ENCODE data around the gene ADARB2. TPM values are rescaled to one million over a fixed set of nuclear protein-coding genes. Genes with fewer than 3 reads are reported as not detected.

ADARB2 gene
- total and polyA plus RNA-seq, 10 of the 15 experiments (the other 5 are each of a cell fraction or from before 2014, with no cell fraction given): 0.02 to 4.1 (median 0.76) TPM

- no peak overlapping the region for H3K4me3 ChIP-seq
- no TSS peak for BruUV-seq (replicated peaks)
- ChIA-PET RAD21 (ENCODE audit: unreplicated experiment) (no interaction called here), POLR2A (no interaction called here), CTCF (no interaction called here), SMC1A (ENCODE audit: uncharacterized antibody, unreplicated experiment) (no interaction called here)
- ATAC-seq (no peak), FAIRE-seq (no peak), DNase-seq (ENCODE audit: low read depth, low spot score) (no peak)
- H3K4me1 ChIP-seq (ENCODE audit: control insufficient read depth, insufficient read depth, low read length): no peaks in the 10 kb centered on the region
- no peaks in the 10 kb centered on the region for H3K79me2 ChIP-seq (ENCODE audit: control insufficient read depth, insufficient read depth, low read length)
- WGBS (ENCODE audit: insufficient coverage, insufficient replicate concordance, low lambda C conversion rate, missing lambda C conversion rate): 35% methylated on average over 11 of the region's 11 CpGs
- no peaks in the 10 kb centered on the region; a peak in 1 of 4 replicates for H3K27me3 ChIP-seq (replicated peaks in 1 of 2; ENCODE audit: control insufficient read depth in 2 of 2, insufficient read depth in 2 of 2, low read length in 1 of 2)
- H3K9ac ChIP-seq (ENCODE audit: control insufficient read depth, insufficient read depth, low read length): no peak overlapping the region
- TF ChIP-seq NR2C1 (IDR thresholded peaks at IDR 0.05): no peak
- TF ChIP-seq, protein P1, sequence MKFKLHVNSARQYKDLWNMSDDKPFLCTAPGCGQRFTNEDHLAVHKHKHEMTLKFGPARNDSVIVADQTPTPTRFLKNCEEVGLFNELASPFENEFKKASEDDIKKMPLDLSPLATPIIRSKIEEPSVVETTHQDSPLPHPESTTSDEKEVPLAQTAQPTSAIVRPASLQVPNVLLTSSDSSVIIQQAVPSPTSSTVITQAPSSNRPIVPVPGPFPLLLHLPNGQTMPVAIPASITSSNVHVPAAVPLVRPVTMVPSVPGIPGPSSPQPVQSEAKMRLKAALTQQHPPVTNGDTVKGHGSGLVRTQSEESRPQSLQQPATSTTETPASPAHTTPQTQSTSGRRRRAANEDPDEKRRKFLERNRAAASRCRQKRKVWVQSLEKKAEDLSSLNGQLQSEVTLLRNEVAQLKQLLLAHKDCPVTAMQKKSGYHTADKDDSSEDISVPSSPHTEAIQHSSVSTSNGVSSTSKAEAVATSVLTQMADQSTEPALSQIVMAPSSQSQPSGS (IDR thresholded peaks at IDR 0.05; ENCODE audit: low read length): no peak
- no peak for TF ChIP-seq NFIC (IDR thresholded peaks at IDR 0.05; ENCODE audit: low read depth, low read length)
- TF ChIP-seq KDM1A (IDR thresholded peaks at IDR 0.05; ENCODE audit: borderline replicate concordance): no peak
- TF ChIP-seq SUPT20H (IDR thresholded peaks at IDR 0.05; ENCODE audit: borderline replicate concordance, control insufficient read depth, low read depth, low read length): no peak
- no peak for TF ChIP-seq RBBP5 (conservative IDR thresholded peaks at IDR 0.05)
- TF ChIP-seq EGR1 (IDR thresholded peaks at IDR 0.05; ENCODE audit: borderline replicate concordance in 1 of 2, low read depth in 2 of 2, low read length in 2 of 2): no peak
- TF ChIP-seq, protein P2, sequence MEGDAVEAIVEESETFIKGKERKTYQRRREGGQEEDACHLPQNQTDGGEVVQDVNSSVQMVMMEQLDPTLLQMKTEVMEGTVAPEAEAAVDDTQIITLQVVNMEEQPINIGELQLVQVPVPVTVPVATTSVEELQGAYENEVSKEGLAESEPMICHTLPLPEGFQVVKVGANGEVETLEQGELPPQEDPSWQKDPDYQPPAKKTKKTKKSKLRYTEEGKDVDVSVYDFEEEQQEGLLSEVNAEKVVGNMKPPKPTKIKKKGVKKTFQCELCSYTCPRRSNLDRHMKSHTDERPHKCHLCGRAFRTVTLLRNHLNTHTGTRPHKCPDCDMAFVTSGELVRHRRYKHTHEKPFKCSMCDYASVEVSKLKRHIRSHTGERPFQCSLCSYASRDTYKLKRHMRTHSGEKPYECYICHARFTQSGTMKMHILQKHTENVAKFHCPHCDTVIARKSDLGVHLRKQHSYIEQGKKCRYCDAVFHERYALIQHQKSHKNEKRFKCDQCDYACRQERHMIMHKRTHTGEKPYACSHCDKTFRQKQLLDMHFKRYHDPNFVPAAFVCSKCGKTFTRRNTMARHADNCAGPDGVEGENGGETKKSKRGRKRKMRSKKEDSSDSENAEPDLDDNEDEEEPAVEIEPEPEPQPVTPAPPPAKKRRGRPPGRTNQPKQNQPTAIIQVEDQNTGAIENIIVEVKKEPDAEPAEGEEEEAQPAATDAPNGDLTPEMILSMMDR (IDR thresholded peaks at IDR 0.05 in 2 of 3, conservative IDR thresholded peaks at IDR 0.05 in 1 of 3; ENCODE audit: control insufficient read depth in 2 of 3, extremely low read depth in 1 of 3, insufficient read depth in 1 of 3, low read depth in 3 of 3, low read length in 3 of 3): no peak
- TF ChIP-seq, protein P3, sequence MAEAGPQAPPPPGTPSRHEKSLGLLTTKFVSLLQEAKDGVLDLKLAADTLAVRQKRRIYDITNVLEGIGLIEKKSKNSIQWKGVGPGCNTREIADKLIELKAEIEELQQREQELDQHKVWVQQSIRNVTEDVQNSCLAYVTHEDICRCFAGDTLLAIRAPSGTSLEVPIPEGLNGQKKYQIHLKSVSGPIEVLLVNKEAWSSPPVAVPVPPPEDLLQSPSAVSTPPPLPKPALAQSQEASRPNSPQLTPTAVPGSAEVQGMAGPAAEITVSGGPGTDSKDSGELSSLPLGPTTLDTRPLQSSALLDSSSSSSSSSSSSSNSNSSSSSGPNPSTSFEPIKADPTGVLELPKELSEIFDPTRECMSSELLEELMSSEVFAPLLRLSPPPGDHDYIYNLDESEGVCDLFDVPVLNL (IDR thresholded peaks at IDR 0.05; ENCODE audit: low read depth, low read length): no peak
- TF ChIP-seq TCF3 (IDR thresholded peaks at IDR 0.05; ENCODE audit: borderline replicate concordance, insufficient read depth, low read depth, low read length): no peak
- TF ChIP-seq IKZF1 (conservative IDR thresholded peaks at IDR 0.05): no peak
- no peak for TF ChIP-seq CHD1 (IDR thresholded peaks at IDR 0.05; ENCODE audit: low read depth, low read length)
- no peak for TF ChIP-seq SKIL (IDR thresholded peaks at IDR 0.05; ENCODE audit: low read depth, poor library complexity, severe bottlenecking)
- TF ChIP-seq ASH2L (IDR thresholded peaks at IDR 0.05; ENCODE audit: borderline replicate concordance, low read depth): no peak
- H2AFZ ChIP-seq (ENCODE audit: control insufficient read depth, low read depth, low read length): no peak overlapping the region
- no peaks in the 10 kb centered on the region; the same call in 2 of the 3 replicates for H3K9me3 ChIP-seq (replicated peaks; ENCODE audit: control insufficient read depth, insufficient read depth, low read length)
- H3K27ac ChIP-seq (ENCODE audit: control insufficient read depth, insufficient read depth): no peak overlapping the region
- in situ Hi-C loops (cut with MboI): no loop called here
- H3K36me3 ChIP-seq (ENCODE audit: control insufficient read depth in 2 of 2, insufficient read depth in 2 of 2, low read length in 1 of 2): no peaks in the 10 kb centered on the region
- no peak overlapping the region for H3K4me2 ChIP-seq (ENCODE audit: control insufficient read depth, insufficient read depth)
- H4K20me1 ChIP-seq (ENCODE audit: control insufficient read depth, insufficient read depth): no peaks in the 10 kb centered on the region
- intact Hi-C loops (cut with micrococcal nuclease; ENCODE audit: unreplicated experiment): no loop called here
Measured at GRCh38 chr10:1778375-1778969, 41.1 kb upstream of the ADARB2 start.

All from GM12878 (cell line).